Cardiac muscle cell (in vitro differentiated cells and primary cell): ENCODE data around the gene NNMT. TPM values are rescaled to one million over a fixed set of nuclear protein-coding genes. Genes with fewer than 3 reads are reported as not detected.

Experiments
- DNase-seq, 2 donors: peaks; one replicate each; pipeline versions ENCODE4 v3.0.0 to v3.0.0-alpha.2; 2010 to 2017; ENCODE audit warnings: low read depth in 1 of 2, low spot score in 1 of 2
- H3K27ac ChIP-seq: fragments of 200-600 bp; sonication (generic); 2 replicates; pipeline ENCODE4 v1.5.1; 2016
- H3K27me3 ChIP-seq: fragments of 200-600 bp; sonication (generic); 2 replicates; pipeline ENCODE4 v1.6.0; 2016; ENCODE audit warnings: control low read depth
- H3K36me3 ChIP-seq: fragments of 200-600 bp; sonication (generic); 2 replicates; pipeline ENCODE4 v1.5.1; 2016; ENCODE audit warnings: control low read depth
- H3K4me1 ChIP-seq: fragments of 200-600 bp; sonication (generic); 2 replicates; pipeline ENCODE4 v1.8.1; 2017; ENCODE audit warnings: low read depth, mild to moderate bottlenecking, mixed run types
- H3K4me3 ChIP-seq: fragments of 200-600 bp; sonication (generic); 2 replicates; pipeline ENCODE4 v1.5.1; 2016; ENCODE audit warnings: mild to moderate bottlenecking
- H3K9me3 ChIP-seq: fragments of 200-600 bp; sonication (generic); 2 replicates; pipeline ENCODE4 v1.5.1; 2017; ENCODE audit warnings: low read depth, mild to moderate bottlenecking, control low read depth
- CTCF ChIP-seq: IDR thresholded peaks from 2 replicates; pipeline ENCODE4 v1.5.1; 2012; ENCODE audit warnings: low read depth, mild to moderate bottlenecking, low read length
- polyA plus RNA-seq: library from polyadenylated mRNA; unstranded; fragments of >200 nt; fragmentation: Nextera tagmentation; extraction: Ambion mirVana; gene quantifications from 2 replicates; pipeline ENCODE4 v1.2.1, GENCODE V29; 2016
- total RNA-seq: library from RNA; depleted of rRNA; stranded (reverse); fragments of >200 nt; gene quantifications from 2 replicates; pipeline ENCODE4 v1.2.3, GENCODE V29; 2016

Gene NNMT
- total and polyA plus RNA-seq, 2 experiments from 2014 or later = 2.0 TPM; not detected in 1

- Histone ChIP-seq H3K36me3 (no peaks in the 10 kb centered on the region), H3K27ac (no peak overlapping the region), H3K27me3 (no peaks in the 10 kb centered on the region), H3K4me1 (no peaks in the 10 kb centered on the region), H3K9me3 (no peaks in the 10 kb centered on the region), H3K4me3 (no peak overlapping the region)
- peak in 1 of 2 donors; percentile 74 for DNase-seq
- TF ChIP-seq CTCF = no peak
Measured at GRCh38 chr11:114297806-114298709, 1.9 kb downstream of the NNMT start.

- no peaks in the 10 kb centered on the region for H3K9me3 ChIP-seq
- no peak overlapping the region for H3K4me3 ChIP-seq
- no peak overlapping the region for H3K27ac ChIP-seq
- peak in 1 of 2 donors; percentile 67 for DNase-seq
- H3K4me1 ChIP-seq = no peaks in the 10 kb centered on the region
- no peaks in the 10 kb centered on the region for H3K36me3 ChIP-seq
- no peak for TF ChIP-seq CTCF
- no peaks in the 10 kb centered on the region for H3K27me3 ChIP-seq
Measured at GRCh38 chr11:114298710-114299109, 2.5 kb downstream of the NNMT start.

GRCh38 chr11:114301088-114301487 is 4.9 kb downstream of the NNMT start:
- H3K4me3 ChIP-seq = no peak overlapping the region

GRCh38 chr11:114301927-114302326 is 5.7 kb downstream of the NNMT start:
- H3K4me3 ChIP-seq = no peak overlapping the region
- H3K27ac ChIP-seq = no peak overlapping the region
- no peaks in the 10 kb centered on the region for H3K9me3 ChIP-seq
- no peaks in the 10 kb centered on the region for H3K36me3 ChIP-seq
- no peaks in the 10 kb centered on the region for H3K4me1 ChIP-seq
- no peak for DNase-seq
- TF ChIP-seq CTCF = no peak
- no peaks in the 10 kb centered on the region for H3K27me3 ChIP-seq

More at GRCh38 chr11:114301088-114301487, 4.9 kb downstream of the NNMT start:
- Histone ChIP-seq H3K27ac (no peak overlapping the region), H3K36me3 (no peaks in the 10 kb centered on the region), H3K9me3 (no peaks in the 10 kb centered on the region), H3K4me1 (no peaks in the 10 kb centered on the region), H3K27me3 (no peaks in the 10 kb centered on the region)
- DNase-seq = peak in 1 of 2 donors; percentile 32
- no peak for TF ChIP-seq CTCF

GRCh38 chr11:114302663-114303062 is 6.5 kb downstream of the NNMT start:
- no peaks in the 10 kb centered on the region for H3K9me3 ChIP-seq
- H3K4me1 ChIP-seq = no peaks in the 10 kb centered on the region
- H3K27me3 ChIP-seq = no peaks in the 10 kb centered on the region
- DNase-seq = peak in 1 of 2 donors; percentile 56
- no peak overlapping the region for H3K4me3 ChIP-seq
- TF ChIP-seq CTCF = no peak
- H3K27ac ChIP-seq = no peak overlapping the region
- H3K36me3 ChIP-seq = no peaks in the 10 kb centered on the region
